Measurements from ENCODE around the gene PKP1.

Gene PKP1

DNA sequence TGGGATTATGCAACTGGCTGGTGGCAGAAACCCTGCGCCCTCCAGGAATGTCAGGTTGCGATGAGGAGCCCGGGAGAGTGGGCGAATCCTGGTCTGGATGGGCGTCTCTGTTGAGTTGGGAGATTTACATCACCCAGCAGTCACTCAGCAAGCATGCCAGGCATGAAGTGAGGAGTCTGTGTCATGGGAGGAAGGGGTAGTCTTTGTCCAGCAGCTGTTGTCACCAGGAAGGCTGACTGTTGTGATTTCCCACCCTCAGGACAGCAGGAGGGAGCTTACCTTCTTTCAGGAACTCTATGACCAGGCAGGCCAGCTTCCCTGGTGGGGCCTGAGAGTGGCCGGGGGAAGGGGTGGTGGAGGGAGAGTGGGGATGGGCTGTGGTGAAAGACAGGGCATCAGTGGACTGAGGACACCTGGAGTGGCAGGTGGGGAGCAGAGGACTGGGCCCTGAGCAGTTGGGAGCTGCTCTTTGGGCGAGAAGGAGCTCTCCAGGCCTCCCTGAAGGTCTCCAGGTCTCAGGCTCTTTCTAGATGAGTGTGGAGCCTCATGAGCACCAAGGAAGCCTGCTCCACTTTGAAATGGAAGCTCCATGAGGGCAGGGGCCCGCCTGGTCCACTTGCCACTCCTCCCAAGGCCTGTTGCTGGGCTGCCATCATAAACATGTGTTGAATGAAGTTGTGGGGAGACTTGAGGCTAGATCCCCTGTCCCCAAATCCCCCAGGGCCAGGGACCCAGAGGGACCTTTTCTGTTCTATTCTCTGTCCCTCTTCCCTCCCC, 21.3 kb upstream of the PKP1 start:
- DNase-seq, result no peak

DNA sequence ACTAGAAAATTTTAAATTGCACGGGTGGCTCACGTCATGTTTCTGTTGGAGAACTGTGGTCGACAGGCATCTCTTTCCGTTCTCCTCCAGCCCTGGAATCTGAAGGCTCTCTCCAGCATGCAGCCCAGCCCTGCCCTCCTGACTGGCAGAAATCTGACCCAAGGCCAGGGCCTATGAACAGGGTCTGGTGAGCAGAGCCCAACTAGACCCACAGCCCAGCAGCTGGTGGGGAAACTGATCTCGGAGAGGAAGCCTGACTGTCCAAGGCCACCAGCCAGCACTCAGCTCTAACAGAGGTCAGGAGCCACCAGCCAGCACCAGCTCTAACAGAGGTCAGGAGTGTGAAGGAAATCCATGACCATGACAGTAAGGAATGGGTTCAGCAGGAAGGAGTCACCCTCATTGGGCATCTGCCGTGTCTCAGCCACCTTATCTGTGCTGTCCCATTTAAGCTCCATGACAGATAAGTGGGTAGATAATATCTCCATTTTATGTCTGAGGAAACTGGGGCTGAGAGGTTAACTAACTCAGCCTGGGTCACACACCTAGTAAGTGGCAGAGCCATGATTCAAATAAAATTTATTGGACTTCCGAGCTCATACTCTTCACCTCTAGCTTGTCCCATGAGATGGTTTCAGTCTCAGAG, 20.2 kb upstream of the PKP1 start:
- no peak for DNase-seq

DNA sequence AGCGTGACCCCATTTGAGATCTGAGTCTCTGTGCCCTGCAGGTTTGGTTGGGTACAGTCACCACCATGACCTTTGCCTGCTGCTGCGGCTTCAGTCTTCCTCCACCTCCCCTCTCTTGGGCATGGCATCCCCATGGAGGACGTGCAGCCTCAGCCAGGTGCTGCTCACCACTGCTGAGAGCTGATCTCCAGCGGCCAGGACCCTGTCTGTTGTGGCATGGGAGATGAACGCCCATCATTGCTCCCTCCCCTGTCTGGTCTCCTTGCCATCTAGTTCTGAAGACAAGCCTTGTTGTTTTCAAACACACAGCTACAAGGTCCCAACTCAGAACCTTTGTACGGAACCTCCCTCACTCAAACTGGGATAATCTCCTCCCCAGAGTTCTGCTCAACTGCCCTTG, 19.2 kb upstream of the PKP1 start:
- no peak for DNase-seq

DNA sequence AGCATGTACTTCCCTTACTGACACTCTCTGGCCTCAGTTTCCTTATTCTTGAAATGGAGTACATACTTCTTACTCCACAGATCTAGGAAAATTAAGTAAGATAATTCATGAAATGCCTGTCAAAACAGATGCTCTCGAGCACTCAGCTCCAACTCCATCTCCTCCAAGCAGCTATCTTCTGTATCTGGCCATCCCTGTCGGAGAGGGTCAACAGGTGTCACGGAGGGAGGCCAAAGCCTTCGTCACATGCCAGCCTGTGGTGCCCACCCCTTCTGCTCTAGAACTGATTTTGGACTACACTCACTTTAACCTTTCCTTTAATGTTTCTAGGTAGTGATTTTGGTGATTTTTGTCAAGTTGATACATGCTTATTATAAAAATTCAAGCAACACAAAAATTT, 18.8 kb upstream of the PKP1 start:
- DNase-seq, result no peak

DNA sequence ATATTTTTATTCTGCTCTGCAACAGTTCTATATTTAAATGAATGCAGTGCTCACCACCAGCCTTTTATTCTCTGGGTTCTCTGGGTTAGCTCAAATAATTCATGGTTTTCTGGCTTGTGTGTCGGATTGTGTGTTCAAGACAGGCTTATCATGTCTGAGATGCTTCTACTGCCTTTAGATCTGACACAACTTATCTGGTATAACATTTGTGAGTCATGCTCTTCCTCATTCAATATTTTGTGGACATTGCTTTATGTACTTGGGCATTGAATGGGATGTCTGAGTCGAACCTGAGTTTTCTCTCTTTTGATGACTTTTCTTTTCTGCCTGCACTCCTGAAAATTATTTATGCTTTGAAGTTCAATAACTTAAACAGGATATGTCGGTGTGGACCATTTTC, 17.6 kb upstream of the PKP1 start:
- no peak for DNase-seq

DNA sequence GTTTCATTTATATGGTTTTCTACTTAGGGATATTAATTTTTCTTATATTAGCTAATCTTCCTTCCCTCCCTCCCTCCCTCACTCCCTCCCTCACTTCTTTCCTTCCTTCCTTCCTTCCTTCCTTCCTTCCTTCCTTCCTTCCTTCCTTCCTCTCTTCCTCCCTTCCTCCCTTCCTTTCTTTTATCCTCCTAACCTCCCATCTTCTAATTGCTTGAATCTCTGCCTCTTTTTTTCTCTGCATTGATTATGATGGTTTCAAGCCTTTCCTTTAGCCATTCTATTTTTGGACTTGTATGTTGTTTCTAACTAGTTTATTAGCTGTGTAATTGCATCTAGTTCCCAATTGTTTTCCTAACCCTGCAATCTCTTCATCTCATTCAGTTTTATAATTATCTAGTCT, 17.0 kb upstream of the PKP1 start:
- DNase-seq, result no peak

DNA sequence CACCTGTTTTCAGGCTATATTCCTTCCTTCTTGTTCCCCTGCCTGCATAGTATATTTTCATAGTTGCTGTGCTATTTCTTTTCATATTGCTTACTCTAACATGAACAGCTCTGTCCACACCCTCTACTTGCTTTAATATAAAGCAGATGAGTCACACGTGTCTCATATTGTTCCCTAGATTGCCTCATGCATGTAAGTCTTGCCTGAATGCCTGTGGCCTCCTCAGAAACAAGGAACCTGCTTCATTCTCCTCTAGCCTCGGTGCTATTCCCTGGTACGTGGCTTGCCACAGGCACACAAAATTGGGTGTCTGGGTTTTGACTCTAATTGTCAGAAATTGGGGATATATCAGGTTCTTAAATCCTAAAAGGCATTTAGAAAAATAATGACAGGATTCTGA, 16.5 kb upstream of the PKP1 start:
- DNase-seq, result no peak

DNA sequence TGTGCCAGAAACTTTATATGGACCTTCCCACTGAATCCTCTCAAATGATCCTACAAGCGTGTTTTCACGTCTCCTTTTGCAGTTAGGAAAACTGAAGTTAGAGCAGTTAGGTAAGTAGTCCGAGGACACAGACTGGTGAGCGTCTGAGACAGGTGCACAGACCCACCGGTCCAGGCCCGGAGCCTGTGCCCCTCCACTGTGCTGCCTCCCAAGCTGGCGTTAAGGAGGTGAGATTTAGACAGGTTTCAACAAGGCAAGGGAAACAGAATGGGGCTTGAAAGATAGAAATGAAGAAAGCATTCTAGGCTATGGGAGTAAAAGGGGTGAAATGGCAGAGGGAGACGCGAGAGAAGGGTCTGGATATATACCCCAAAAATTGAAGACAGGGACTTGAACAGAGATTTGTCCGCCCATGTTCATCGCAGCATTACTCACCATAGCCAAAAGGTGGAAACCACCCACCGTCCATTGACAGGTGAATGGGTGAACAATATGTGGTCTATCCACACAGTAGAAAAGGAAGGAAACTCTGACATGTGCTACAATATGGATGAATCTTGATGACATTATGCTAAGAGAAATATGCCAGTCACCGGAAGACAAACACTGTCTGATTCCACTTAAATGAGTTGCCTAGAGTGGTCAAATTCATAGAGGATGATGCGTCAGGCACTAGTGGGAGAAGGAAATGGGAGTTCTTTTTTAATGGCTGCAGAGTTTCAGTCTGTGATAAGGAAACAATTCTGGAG, 15.7 kb upstream of the PKP1 start:
- no peak for DNase-seq

DNA sequence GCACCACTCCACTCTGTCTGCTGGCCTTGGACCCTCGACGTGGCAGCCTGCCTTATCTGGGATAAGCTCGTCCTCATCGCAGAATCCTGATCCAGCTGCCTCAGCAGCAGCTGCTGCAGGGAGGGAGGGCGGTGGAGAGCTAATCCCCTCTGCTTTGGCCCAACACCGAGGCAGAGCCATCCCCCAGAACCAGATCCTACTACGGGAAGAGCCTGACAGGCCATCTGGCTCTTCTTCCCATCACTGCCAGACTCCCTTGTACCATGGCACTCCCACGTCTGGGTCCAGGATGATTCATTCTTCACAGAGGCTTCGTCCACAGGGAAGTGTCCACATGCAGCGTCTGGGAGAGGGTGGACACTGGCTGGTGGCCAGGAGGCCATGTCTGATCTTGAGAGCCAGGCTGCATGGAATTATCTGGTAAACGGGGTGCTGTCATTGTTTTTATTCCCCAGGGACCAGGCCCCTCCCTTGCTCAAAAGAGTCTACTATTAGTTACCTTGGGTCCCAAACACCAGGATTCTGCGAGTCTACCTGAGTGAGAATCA, 14.6 kb upstream of the PKP1 start:
- DNase-seq, result no peak

DNA sequence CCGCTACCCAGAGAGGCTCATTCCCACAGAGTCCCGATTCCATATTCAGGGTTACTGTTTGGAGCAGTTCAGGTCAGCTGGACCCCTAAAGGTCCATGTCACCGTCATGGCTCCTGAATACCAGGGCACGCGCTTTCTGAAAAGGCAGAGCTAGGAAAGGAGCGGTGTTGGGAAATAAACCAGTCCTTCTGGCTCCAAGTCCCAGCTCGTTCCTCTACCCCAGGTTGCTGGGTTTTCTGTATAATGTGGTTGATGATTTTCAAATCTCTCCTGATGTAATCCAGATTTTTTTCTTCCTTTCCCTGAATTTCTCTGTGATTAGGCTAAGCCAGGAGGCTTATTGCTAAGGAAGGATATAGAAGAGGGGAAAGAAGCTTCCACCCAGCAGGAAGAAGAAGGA, 14.0 kb upstream of the PKP1 start:
- no peak for DNase-seq

DNA sequence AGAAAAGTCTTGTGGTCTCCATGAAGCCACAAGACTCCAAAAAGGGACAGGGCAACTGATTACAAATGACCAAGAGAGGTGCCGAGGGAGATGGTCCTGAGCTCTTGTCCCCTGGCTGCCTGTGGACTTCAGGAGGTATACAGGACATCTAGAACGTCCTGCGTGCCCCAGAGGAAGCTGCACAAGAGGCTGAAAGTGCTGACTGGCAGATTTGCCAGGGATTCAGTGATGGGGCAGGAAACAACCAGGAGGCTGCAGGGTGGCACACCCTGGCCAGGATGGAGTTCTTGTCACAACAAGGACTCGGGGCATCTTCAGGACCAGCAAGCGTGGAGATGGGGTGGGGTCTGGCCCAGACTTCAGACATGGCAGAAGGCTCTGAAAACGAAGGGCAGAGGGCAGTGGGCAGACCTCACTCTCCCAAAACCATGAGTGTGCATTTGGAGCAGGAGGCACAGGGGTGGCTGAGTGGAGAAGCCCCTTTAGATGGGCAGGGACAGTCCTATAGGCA, 13.4 kb upstream of the PKP1 start:
- no peak for DNase-seq

DNA sequence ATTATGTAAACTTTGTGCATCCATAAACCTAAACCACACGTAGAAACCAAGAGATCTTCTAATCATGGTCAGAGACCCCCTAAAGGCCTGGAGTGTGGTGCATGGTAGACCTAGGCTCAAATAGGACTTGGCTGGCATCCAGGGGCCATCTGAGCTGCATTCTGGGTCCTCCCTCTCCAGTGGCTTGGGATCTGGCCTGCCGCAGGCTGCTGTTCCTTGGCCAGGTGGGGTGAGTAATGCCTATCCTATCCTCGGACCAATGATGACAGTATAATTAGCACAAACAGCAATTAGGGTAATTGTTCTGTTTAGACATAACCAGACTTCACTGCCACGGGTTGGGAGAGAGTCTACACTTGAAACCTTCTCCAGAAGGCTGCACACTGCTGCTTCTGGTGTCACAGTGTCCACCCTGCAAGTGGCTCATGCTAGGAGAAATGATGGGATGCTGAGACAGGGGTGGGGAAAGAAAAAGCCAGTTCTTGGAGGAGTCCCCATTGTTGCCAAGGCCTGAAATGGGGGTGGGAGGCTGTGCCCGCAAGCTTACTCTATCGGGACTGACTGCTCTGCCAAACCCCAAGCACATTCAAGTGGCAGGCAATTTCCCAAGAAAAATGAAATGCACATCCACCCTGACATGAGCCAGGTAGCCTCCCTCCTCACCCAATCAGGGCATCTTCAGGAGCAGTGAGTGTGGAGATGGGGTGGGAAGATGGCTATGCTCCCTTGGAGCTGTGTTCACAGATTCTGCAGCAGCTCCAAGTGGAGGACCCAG, 12.5 kb upstream of the PKP1 start:
- DNase-seq, result no peak

DNA sequence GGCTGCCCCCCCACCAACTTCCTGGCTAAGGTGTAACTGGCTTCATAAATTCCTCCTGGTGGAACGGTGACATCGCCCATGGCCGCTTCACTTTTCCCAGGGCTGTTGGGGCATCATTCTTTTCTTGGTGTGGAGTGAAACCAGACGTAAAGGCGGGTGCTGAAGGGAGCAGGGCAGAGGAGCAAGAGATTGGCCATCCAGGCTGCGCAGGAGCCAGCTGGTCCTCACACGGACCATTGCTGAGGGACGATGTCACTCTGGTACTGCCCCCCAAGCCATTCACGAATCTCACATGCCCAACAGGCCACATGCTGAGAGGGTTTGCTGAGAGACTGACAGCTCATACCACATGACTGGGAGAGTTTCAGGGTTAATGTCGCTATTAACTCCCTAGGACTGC, 10.5 kb upstream of the PKP1 start:
- DNase-seq, result no peak

DNA sequence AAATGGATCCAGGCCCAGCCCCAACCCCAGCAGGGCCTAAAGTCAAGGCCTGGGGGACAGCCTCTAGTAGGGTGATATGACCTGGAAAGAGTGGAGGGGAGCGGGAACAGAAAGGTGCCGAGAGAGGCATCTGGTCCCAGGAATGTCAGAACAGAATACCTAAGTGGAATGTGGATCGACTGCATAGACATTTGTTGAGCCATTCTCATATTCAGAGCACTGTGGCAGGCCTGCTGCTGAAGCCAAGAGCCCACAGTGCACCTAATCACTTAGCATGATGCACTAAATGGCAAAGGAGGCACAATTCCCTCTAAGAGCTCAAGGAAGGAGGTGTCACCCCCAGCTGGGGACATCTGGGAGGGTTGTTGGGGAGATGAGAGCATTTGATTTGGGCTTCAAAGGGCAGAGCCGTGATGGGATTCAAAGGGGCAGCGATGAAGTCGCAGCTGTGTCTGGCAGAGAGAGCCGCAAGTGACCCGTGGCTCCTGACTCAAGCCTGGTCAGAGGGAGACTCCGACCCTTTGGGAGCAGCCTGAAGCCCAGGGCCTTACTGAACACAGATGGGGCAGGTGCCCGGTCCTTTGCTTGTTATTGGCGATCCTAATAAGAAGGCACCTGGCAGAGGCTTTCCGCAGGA, 8.6 kb upstream of the PKP1 start:
- no peak for DNase-seq

DNA sequence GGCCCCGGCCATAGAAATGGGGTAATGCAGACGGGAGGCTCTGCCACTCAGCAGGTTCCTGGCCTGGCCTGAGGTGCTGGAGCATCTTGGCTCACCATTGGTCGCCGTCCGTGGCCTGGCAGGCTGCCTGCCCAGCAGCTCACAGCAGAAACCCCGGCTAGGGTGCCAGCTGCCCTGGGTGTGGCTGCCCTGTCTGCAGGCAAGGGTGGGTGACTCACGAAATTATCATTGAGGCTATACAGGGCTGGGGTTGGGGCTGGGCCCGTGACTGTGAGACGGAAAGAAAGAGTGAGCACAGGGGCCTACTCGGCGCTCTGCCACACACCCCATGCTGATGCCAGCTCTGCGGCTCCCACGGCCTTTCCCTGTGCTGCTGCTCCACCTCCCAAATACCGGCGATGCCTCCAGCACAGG, 8.0 kb upstream of the PKP1 start:
- no peak for DNase-seq

DNA sequence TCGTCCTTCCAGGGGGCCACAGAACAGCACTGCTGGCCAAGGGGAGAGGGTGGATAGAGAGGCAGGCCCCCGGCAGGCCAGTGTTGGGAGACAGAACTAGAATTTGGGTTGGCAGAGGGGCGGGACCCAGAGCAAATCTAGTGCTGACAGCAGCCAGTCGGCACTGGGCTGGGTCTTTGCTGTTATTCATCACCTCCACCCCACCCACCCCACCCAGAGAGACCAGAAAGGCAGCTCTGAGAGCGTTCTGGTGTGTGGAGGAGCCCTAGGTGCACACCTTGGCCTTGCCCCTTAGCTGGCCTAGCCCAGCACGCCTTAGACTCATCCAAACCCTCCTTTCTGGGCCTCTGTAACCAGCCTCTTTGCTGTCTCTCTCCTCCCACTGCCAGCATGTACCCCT, 6.4 kb upstream of the PKP1 start:
- no peak for DNase-seq

DNA sequence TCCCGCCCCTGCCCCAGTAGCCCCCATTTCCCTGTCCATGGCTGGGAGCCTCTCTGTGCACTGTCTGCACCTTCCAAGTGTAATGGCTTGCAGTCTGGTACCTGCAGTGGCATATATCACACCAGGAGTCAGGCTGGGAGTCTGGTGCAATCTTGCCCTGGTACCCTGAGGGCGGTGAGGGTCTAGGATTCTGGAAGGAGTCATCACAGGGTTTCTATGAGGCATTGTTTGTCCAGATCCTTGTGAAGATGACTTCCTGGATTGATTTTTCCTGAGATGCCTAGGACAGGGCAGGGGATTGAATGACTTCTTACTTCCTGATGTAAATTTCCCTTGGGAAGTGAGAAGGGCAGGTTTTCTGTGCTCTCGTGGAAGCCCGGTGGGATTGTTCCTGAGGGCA, 5.9 kb upstream of the PKP1 start:
- no peak for DNase-seq

DNA sequence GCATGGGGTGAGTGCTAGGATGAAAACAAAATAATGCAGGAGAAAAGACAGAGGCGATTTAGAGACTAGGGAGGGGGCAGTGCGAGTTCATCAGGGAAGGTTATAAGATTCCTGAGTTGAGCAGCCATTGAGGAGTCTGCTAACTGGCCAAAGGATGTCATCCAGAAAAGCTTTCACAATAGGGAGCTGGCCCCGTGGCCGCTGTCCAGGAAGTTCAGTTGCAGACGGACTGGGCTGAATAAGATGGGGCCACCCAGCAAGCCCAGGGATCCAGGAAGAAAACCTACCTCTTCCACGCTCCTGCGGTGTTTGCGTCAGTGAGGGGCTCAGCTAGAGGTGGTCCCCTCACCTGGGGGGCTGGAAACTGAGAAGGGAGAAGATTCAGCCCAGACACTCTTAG, 4.0 kb upstream of the PKP1 start:
- no peak for DNase-seq

DNA sequence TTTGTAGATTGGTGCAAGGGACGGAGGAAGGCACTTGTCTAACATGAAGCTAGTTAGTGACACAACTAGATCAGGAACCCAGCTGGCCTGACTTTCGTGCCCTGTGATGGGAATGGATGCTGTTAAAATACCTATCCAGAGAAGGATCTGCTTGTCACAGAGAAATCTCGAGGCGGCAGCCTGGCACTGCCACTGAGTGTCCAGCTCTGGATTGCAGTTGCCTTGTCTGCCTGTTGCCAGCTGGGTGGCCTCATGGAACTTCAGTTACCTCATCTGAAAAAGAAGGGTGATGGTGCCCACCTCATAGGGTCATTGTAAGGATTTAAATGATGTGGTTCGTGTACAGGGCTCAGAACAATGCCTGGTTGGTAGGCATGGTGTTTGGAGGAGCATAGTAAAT, 2.4 kb upstream of the PKP1 start:
- DNase-seq, result no peak

DNA sequence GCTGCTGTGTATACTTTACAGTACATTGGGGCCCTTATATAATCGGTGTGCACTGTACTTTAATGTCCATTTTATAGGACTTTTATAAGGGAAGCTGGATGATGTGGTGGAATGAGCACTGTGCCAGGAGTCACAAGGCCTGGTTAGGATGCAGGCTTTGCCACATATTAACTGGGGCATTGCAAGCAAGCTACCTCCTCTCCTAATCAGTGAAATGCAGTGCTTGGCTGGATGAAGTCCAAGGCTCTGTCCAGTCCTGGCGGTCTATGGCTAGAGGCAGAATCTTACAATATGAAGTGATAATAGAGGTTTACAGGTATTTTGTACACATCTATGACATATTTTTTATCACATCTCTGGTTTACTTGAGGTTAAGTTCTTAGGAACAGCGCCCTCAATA, 1.7 kb upstream of the PKP1 start:
- no peak for DNase-seq

DNA sequence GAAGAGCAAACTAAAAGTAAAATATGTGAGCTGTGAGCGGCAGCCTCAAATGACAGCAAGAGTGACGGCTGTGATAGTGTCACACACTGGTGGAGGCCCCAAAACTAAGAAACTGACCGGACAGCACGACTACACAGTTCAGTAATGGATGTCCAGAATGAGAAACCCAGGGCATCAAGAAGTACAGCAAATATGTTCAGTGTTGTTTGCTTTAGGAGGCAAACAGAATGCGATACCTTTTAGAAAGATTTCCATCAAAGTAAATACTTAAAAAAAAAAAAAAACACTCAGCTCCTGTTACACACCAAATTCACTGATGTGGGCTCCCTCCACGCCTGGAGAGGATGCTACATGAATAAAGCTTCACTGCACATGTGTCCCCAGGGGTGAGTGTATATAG, 1.1 kb upstream of the PKP1 start:
- DNase-seq, result no peak

DNA sequence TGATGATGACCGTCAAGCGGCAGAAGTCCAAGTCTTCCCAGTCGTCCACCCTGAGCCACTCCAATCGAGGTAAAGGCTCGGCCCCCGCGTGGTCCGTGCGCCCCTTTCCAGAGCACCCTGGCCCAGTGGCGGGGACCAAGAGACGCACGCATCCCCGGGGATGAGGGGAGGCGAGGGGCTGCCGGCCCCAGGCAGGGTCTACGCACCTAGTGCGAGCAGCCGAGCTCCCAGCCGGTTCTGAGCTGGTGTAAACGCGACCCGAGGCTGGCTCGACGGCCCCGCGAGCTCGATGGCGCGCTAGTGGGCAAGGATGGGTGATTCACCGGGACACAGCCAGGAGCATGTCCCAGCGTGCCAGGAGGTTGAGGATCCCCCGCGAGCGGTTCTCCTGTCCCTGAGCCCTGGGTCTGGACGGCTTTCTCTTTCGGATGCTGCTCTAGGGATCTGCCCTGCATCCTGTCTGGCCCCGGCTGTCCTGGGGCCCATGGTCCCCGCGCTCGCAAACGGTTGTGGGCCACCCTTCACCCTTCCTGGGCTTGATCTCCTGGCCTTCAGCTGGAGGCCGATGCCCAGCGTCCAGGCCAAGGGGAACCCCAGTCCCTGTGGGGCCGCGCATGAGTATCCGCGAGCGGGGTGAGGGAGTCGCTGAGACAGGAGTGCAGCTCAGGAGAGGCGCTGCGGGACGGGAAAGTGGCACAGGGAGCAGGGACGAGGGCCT, 689 bp downstream of the PKP1 start:
- no peak for DNase-seq

All from NCI-H526 treated with DMSO at 0.1 percent for 48 hours (cell line).